HG03025 (cell line): ENCODE results near the gene MCL1.
"Not testable (repeated sequence)": the region's sequence is repeated elsewhere in the genome, so short reads cannot be mapped to it uniquely, and the experiment has no call there.

Source experiments
- ATAC-seq: cut with Tn5 transposase; IDR thresholded peaks from one replicate; pipeline ENCODE4 v1.9.1; 2021; ENCODE audit warnings: mild to moderate bottlenecking, moderate library complexity; ENCODE audit not compliant: unreplicated experiment, low FRiP score

Gene MCL1

DNA sequence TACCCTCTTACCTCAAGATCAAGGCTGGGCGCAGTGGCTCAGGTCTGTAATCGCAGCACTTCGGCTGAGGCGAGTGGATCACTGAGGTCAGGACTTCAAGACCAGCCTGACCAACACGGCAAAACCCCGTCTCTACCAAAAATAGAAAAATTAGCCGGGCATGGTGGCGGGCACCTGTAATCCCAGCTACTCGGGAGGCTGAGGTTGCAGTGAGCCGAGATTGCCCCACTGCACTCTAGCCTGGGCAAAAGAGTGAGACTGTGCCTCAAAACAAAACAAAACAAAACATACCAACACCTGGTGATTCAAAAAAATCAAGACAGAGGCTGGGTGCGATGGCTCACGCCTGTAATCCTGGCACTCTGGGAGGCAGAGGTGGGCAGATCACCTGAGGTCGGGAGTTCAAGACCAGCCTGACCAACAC, 5.8 kb downstream of the MCL1 start:
- ATAC-seq, result not testable (repeated sequence)

- no peak for ATAC-seq
Observed at GRCh38 chr1:150572918-150573647, 6.3 kb downstream of the MCL1 start.

DNA sequence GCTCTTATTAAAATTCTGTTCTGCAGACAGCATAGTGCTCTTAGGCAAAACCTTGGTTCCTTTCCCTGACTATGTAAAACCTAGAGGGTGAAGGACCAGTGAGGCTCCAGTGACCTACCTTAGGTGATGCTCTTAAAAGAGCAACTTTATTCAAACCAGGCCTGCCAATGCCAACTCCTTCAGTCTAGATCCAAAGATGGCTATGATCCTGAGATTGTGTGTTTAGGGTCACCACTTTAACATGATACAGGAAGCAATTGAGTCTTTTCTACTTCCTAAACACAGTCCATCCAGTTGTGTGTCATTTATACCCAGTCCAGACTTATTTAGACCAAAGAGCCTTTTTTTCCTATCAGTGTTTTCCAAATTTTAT, 10.8 kb downstream of the MCL1 start:
- ATAC-seq, result no peak

DNA sequence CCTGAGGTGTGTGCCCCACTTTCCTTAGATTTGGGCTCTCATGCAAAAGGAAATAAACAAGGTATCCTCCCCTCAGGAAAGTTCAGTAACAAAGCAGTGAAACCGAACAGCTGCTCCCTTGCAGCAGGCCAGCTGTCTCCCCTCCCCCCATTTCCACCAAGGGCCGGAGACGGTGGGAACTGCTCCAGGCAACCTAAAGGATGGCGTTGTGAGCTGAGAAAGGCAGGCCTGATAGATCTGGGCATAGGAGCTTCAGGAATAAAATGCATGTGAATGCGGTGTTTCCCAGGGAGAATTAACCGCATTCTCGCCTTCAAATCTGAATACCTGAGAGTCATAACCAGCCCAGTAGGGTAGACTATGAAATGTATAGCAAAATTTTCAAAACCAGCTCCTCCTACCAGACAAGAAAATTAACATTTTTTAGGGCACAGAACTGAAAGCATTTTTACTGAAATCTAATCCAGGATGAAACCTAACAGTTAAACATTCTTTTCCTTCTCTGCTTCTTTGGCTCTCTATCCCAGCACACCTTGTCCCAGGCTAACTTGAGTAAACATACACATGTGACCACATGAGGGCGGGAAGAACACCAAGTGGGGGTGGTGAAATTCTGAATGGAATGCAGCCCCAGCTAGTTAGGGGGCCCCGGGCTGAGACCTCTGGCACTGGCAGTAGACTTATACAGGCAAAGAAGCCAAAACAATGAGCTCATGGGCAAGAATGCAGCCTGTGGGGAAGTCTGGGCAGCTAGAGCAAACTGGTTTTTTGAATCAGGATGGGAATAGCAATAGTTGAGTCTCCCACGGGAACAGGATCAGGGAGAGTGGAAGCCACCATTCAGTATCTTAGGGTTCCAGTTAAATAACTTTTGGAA, 11.5 kb downstream of the MCL1 start:
- no peak for ATAC-seq

GRCh38 chr1:150567341-150567716, 12.1 kb downstream of the MCL1 start:
- ATAC-seq, result no peak

GRCh38 chr1:150566589-150567340, 12.6 kb downstream of the MCL1 start:
- ATAC-seq, result no peak

DNA sequence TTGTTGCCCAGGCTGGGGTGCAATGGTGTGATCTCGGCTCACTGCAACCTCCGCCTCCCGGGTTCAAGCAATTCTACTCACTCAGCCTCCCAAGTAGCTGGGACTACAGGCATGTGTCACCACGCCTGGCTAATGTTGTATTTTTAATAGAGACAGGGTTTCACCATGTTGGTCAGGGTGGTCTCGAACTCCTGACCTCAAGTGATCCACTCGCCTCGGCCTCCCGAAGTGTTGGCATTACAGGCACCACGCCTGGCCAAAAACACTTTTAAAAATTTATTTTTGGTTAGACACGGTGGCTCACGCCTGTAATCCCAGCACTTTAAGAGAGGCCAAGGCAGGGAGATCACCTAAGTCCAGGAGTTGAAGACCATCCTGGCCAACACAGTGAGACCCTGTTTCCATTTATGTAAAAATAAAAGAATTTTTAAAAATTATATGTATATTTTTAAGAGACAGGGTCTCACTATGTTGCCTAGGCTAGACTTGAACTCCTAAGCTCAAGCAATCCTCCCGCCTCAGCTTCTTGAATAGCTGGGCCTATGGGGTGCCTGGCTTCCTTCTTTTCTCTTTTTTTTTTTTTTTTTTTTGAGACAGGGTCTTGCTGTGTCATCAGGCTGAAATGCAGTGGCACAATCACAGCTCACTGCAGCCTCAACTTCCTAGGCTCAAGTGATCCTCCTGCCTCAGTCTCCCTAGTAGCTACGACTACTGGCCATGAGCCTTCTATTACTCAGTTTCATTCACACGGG, 14.0 kb downstream of the MCL1 start:
- not testable (repeated sequence) for ATAC-seq

DNA sequence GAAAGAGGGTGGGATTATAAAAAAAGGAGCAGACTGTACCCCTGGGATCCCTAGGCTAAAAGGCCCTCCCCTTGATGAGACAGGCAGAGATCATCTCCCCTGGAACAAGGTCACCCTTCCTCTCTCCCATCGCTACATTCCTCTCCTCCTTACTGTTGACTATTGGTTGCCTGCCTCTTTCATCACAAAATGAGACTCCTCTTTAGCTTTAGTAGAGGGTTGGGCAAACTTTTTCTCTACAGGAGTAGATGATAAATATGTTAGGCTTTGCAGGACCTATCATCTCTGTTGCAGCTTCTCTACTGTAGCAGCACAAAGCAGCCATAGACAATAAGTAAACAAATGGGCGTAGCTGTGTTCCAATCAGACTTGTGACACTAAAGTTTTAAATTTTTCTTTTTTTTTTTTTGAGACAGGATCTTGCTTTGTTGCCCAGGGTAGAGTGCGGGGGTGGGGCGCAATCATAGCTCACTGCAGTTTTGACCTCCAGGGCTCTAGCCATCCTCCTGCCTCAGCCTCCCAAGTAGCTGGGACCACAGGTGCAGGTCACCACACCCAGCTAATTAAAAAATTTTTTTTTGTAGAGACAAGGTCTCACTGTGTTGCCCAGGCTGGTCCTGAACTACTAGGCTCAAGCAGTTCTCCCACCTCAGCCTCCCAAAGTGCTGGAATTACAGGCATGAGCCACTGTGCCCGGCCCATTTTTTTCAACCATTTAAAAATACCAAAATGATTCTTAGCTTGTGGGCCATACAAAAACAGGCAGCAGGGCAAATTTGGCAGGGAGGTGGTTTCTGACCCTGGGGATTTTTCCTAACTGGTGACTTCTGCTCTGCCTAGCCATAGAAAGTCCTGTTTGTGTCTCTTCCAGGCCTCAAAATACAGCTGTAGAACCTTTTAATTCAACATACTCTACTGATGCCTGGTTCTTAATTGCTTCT, 15.1 kb downstream of the MCL1 start:
- no peak for ATAC-seq

GRCh38 chr1:150563340-150564038, 15.9 kb downstream of the MCL1 start:
- no peak for ATAC-seq

GRCh38 chr1:150562446-150563339, 16.7 kb downstream of the MCL1 start:
- peak; percentile 27 for ATAC-seq

- peak; percentile 36 for ATAC-seq
Observed at GRCh38 chr1:150561974-150562445, 17.4 kb downstream of the MCL1 start.

- no peak for ATAC-seq
Observed at GRCh38 chr1:150561254-150561973, 18.0 kb downstream of the MCL1 start.

DNA sequence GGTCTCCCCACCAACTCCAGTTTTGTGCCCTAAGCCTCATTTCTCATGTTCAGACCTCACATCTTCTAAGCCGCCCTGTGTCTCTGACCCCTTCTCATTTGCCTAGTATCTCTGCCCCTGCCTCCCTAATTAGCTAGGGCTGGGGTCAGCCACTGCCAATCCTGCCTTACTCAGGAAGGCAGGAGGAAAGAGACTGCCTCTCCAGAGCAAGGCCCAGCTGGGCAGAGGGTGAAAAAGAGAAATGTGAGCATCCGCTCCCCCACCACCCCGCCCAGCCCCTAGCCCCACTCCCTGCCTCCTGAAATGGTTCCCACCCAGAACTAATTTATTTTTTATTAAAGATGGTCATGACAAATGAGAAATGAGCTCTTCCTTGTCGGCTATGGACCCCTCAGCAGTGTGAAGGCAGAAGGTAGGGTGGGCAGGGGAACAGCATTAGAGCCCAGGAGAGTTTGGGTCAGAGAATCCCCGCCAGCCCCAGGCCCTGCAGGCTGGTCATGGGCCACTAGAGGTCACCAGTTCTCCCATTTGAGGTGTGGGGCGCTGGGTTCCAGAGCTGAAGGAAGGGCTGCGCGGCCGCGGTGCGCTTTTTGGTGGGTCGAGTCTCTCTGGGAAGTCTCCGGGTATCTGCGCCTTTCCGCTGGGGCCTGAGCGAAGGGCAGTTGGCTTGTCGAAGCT, 18.7 kb downstream of the MCL1 start:
- ATAC-seq, result no peak

DNA sequence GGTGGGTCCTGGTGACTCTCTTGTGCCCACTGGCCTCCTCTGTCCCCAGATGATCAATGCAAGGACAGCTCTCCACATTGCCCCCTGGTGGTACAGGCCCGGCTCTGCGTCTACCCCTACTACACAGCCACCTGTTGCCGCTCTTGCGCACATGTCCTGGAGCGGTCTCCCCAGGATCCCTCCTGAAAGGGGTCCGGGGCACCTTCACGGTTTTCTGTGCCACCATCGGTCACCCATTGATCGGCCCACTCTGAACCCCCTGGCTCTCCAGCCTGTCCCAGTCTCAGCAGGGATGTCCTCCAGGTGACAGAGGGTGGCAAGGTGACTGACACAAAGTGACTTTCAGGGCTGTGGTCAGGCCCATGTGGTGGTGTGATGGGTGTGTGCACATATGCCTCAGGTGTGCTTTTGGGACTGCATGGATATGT, 19.4 kb downstream of the MCL1 start:
- ATAC-seq, result no peak

- no peak for ATAC-seq
Observed at GRCh38 chr1:150559656-150560010, 19.8 kb downstream of the MCL1 start.
